Measurements from ENCODE around the gene JMJD4. TPM values are rescaled to one million over a fixed set of nuclear protein-coding genes. Genes with fewer than 3 reads are reported as not detected.
A peak's percentile ranks its signal among the peaks of the same experiment; 100 is the strongest.

The JMJD4 gene
- total RNA-seq, 3 donors from 2014 or later (not counting 1 experiment from before 2014, with no cell fraction given), result 8.8 to 12.4 (median 12.3) TPM

DNA sequence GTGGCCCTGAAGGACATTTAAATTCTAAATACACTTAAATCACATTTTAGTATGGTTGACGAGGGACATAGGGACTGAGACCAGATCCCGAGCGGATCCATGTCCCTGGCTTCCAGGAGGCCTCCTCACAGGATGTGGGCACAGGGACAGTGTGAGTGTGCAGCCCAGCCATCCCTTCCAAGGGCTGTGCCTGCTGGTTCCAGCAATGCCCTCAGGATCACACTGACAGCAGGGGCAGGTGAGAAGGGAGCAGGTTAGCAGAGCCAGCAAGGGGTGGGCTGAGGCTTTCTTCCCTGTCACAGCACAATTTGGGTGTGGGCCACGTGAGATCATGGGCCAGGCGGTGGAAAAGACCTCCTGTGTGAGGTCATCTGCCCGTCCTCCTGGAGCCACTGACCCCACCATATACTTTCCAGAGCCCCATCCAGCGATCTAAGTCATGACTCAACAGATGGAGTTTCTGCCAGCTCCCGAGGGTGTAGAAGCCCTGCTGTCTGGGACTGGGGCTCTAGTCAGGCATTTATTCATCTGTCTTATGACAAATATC, 43.4 kb upstream of the JMJD4 start:
- peaks cover 42 to 45% of the 10 kb centered on the region in 2 donors for H3K4me1 Mint-ChIP-seq
- Histone ChIP-seq H3K4me1 (ENCODE audit: control insufficient read depth, insufficient read depth, low read length) (peaks cover 36% of the 10 kb centered on the region), H3K4me3 (ENCODE audit: low read length) (no peak overlapping the region), H3K27me3 (ENCODE audit: control insufficient read depth, insufficient read depth, low read length) (no peaks in the 10 kb centered on the region), H3K27ac (ENCODE audit: low read length) (no peak overlapping the region), H3K9me3 (ENCODE audit: control insufficient read depth, insufficient read depth, low read length) (no peaks in the 10 kb centered on the region), H3K36me3 (ENCODE audit: control insufficient read depth, insufficient read depth, low read length) (peaks cover 7% of the 10 kb centered on the region)
- DNase-seq, result no peak
- H3K36me3 Mint-ChIP-seq, result no peaks in the 10 kb centered on the region
- H3K9me3 Mint-ChIP-seq, result no peaks in the 10 kb centered on the region
- H3K27ac Mint-ChIP-seq, result no peak overlapping the region
- H3K4me3 Mint-ChIP-seq, result no peak overlapping the region
- H3K27me3 Mint-ChIP-seq (ENCODE audit: low read depth in 2 of 2), result no peaks in the 10 kb centered on the region
- 94% methylated on average over 8 of the region's 8 CpGs for WGBS (ENCODE audit: insufficient coverage)
- TF ChIP-seq, protein P1, sequence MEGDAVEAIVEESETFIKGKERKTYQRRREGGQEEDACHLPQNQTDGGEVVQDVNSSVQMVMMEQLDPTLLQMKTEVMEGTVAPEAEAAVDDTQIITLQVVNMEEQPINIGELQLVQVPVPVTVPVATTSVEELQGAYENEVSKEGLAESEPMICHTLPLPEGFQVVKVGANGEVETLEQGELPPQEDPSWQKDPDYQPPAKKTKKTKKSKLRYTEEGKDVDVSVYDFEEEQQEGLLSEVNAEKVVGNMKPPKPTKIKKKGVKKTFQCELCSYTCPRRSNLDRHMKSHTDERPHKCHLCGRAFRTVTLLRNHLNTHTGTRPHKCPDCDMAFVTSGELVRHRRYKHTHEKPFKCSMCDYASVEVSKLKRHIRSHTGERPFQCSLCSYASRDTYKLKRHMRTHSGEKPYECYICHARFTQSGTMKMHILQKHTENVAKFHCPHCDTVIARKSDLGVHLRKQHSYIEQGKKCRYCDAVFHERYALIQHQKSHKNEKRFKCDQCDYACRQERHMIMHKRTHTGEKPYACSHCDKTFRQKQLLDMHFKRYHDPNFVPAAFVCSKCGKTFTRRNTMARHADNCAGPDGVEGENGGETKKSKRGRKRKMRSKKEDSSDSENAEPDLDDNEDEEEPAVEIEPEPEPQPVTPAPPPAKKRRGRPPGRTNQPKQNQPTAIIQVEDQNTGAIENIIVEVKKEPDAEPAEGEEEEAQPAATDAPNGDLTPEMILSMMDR (IDR thresholded peaks at IDR 0.05), result no peak
- no peak for ATAC-seq
- intact Hi-C loops (cut with micrococcal nuclease), result no loop called here

DNA sequence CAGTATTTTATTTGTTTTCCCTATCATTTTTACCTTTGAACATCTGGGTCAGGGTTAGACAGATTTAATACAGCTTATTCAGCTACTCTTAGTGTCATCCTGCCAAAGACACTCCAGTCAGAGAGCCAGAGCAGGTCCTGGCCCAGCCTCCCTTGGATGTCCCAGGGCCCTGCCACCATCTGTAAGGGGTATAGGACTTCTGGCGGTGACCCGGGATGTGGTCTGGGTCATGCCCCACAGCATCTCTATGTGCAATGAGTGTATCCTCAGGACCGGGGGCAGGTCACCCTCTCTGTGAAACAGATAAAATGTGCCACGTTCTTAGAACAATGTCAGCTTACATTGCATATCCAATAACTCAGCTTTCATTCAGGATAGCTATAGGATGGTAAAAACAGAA, 42.5 kb upstream of the JMJD4 start:
- DNase-seq (no peak), ATAC-seq (no peak)
- Histone ChIP-seq H3K27ac (ENCODE audit: low read length) (no peak overlapping the region), H3K4me1 (ENCODE audit: control insufficient read depth, insufficient read depth, low read length) (peaks cover 39% of the 10 kb centered on the region), H3K4me3 (ENCODE audit: low read length) (no peak overlapping the region), H3K27me3 (ENCODE audit: control insufficient read depth, insufficient read depth, low read length) (no peaks in the 10 kb centered on the region), H3K9me3 (ENCODE audit: control insufficient read depth, insufficient read depth, low read length) (no peaks in the 10 kb centered on the region), H3K36me3 (ENCODE audit: control insufficient read depth, insufficient read depth, low read length) (peaks cover 7% of the 10 kb centered on the region)
- Mint-ChIP-seq H3K4me1 (peaks cover 43 to 46% of the 10 kb centered on the region in 2 donors), H3K27ac (no peak overlapping the region), H3K4me3 (no peak overlapping the region), H3K9me3 (no peaks in the 10 kb centered on the region), H3K36me3 (no peaks in the 10 kb centered on the region), H3K27me3 (ENCODE audit: low read depth in 2 of 2) (no peaks in the 10 kb centered on the region)
- WGBS (ENCODE audit: insufficient coverage), result 97% methylated on average over 4 of the region's 4 CpGs
- TF ChIP-seq, protein P1 (IDR thresholded peaks at IDR 0.05), result no peak
- intact Hi-C loops (cut with micrococcal nuclease), result no loop called here

DNA sequence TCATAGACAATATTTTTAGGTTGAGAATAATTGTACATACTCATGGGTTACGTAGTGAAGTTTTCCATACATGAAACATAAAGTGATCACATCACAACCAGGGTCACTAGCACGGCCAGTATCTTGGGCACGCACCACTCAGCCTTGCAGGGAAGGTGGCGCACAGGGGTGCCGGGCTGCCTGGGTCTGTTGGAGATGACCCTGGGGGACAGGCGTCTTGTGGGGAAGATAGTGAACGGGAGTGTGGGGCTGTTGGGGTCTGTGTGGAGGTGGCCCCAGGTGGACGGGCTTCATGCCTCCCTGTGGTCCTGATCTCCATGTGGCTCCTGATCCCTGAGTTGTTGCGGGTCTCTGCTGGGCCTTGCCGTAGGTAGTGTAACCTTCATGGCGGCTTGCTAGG, 42.1 kb upstream of the JMJD4 start:
- ATAC-seq (no peak), DNase-seq (no peak)
- Histone ChIP-seq H3K36me3 (ENCODE audit: control insufficient read depth, insufficient read depth, low read length) (peaks cover 6% of the 10 kb centered on the region), H3K4me1 (ENCODE audit: control insufficient read depth, insufficient read depth, low read length) (peaks cover 39% of the 10 kb centered on the region), H3K9me3 (ENCODE audit: control insufficient read depth, insufficient read depth, low read length) (no peaks in the 10 kb centered on the region), H3K27ac (ENCODE audit: low read length) (no peak overlapping the region), H3K4me3 (ENCODE audit: low read length) (no peak overlapping the region), H3K27me3 (ENCODE audit: control insufficient read depth, insufficient read depth, low read length) (no peaks in the 10 kb centered on the region)
- intact Hi-C loops (cut with micrococcal nuclease), result no loop called here
- no peaks in the 10 kb centered on the region for H3K9me3 Mint-ChIP-seq
- TF ChIP-seq, protein P1 (IDR thresholded peaks at IDR 0.05), result no peak
- no peak overlapping the region for H3K4me3 Mint-ChIP-seq
- peaks cover 46 to 48% of the 10 kb centered on the region in 2 donors for H3K4me1 Mint-ChIP-seq
- H3K36me3 Mint-ChIP-seq, result no peaks in the 10 kb centered on the region
- peaks cover 0 to 4% of the 10 kb centered on the region in 2 donors for H3K27me3 Mint-ChIP-seq (ENCODE audit: low read depth in 2 of 2)
- 88% methylated on average over 10 of the region's 11 CpGs for WGBS (ENCODE audit: insufficient coverage)
- H3K27ac Mint-ChIP-seq, result no peak overlapping the region

DNA sequence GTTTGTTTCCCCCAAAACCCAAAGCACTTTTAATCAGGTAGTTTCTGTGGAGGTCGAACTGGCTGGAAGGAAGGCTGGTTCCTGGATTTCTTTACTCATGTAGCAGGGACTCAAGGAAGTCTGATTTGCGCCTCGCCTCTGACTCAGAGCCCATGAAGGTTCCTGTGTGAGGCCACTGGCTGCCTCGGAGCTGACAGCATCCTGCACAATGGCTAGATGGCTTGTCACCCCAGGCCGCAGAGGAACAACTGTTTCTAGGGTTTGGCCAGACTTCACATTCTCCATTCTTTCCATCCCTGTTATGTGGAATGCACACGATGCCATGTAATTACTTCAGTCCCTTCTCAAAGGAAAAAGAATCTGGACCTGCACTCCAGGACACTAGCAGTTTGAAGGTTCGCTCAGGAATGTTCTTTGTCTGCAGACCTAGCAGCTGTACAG, 41.2 kb upstream of the JMJD4 start:
- Histone ChIP-seq H3K27me3 (ENCODE audit: control insufficient read depth, insufficient read depth, low read length) (peaks cover 2% of the 10 kb centered on the region), H3K4me3 (ENCODE audit: low read length) (no peak overlapping the region), H3K9me3 (ENCODE audit: control insufficient read depth, insufficient read depth, low read length) (no peaks in the 10 kb centered on the region), H3K4me1 (ENCODE audit: control insufficient read depth, insufficient read depth, low read length) (peaks cover 39% of the 10 kb centered on the region), H3K36me3 (ENCODE audit: control insufficient read depth, insufficient read depth, low read length) (peaks cover 5% of the 10 kb centered on the region), H3K27ac (ENCODE audit: low read length) (no peak overlapping the region)
- Mint-ChIP-seq H3K4me1 (peaks cover 46 to 48% of the 10 kb centered on the region in 2 donors), H3K36me3 (no peaks in the 10 kb centered on the region), H3K4me3 (peak overlapping the region; percentile 78), H3K9me3 (no peaks in the 10 kb centered on the region), H3K27ac (peak overlapping the region in 1 of 2 donors; percentile 60), H3K27me3 (ENCODE audit: low read depth in 2 of 2) (peaks cover 0 to 4% of the 10 kb centered on the region in 2 donors)
- DNase-seq (peak in 1 of 2 donors; percentile 42), ATAC-seq (peak; percentile 54 to 70 (median 63))
- TF ChIP-seq, protein P1 (IDR thresholded peaks at IDR 0.05), result no peak
- intact Hi-C loops (cut with micrococcal nuclease), result no loop called here
- 60% methylated on average over 7 of the region's 7 CpGs for WGBS (ENCODE audit: insufficient coverage)
